ENCODE results near the gene ADRA2C. TPM values are rescaled to one million over a fixed set of nuclear protein-coding genes. Genes with fewer than 3 reads are reported as not detected.
A peak's percentile ranks its signal among the peaks of the same experiment; 100 is the strongest.

Gene ADRA2C
- total and polyA plus RNA-seq, 2 of the 13 experiments (the other 11 are each of a cell fraction or from before 2014, with no cell fraction given) = 15.4 to 69.7 TPM

- peak; percentile 33; the same call in 1 of the 2 replicates for TF ChIP-seq ZNF891 (CRISPR knock-in tag; IDR thresholded peaks at IDR 0.05)
- no peak; the same call in 1 of the 2 replicates for TF ChIP-seq GMEB1 (CRISPR knock-in tag; IDR thresholded peaks at IDR 0.05; ENCODE audit: borderline replicate concordance)
- TF ChIP-seq PREB (CRISPR knock-in tag; IDR thresholded peaks at IDR 0.05) = no peak
- peak; percentile 85 for TF ChIP-seq SAP130 (CRISPR knock-in tag; IDR thresholded peaks at IDR 0.05; ENCODE audit: low read depth)
- peak; percentile 83 for TF ChIP-seq ZNF687 (CRISPR knock-in tag; IDR thresholded peaks at IDR 0.05)
- peak; percentile 38; the same call in 1 of the 2 replicates for TF ChIP-seq MIER2 (CRISPR knock-in tag; IDR thresholded peaks at IDR 0.05)
- TF ChIP-seq, protein P1, sequence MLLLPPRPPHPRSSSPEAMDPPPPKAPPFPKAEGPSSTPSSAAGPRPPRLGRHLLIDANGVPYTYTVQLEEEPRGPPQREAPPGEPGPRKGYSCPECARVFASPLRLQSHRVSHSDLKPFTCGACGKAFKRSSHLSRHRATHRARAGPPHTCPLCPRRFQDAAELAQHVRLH (CRISPR knock-in tag; IDR thresholded peaks at IDR 0.05; ENCODE audit: borderline replicate concordance, low read depth) = 0 out of 2 replicates have a peak, but pooled peaks have one; percentile 33
- TF ChIP-seq GABPA (IDR thresholded peaks at IDR 0.05; ENCODE audit: low read depth, low read length) = no peak
- TF ChIP-seq GABPA (CRISPR knock-in tag; IDR thresholded peaks at IDR 0.05; ENCODE audit: low read depth) = peak; percentile 55; the same call in 1 of the 2 replicates
- TF ChIP-seq, protein P2, sequence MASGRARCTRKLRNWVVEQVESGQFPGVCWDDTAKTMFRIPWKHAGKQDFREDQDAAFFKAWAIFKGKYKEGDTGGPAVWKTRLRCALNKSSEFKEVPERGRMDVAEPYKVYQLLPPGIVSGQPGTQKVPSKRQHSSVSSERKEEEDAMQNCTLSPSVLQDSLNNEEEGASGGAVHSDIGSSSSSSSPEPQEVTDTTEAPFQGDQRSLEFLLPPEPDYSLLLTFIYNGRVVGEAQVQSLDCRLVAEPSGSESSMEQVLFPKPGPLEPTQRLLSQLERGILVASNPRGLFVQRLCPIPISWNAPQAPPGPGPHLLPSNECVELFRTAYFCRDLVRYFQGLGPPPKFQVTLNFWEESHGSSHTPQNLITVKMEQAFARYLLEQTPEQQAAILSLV (CRISPR knock-in tag; IDR thresholded peaks at IDR 0.05; ENCODE audit: borderline replicate concordance) = 0 out of 2 replicates have a peak, but pooled peaks have one; percentile 57
- peak; percentile 83; the same call in 1 of the 2 replicates for TF ChIP-seq MYC (CRISPR knock-in tag; IDR thresholded peaks at IDR 0.05; ENCODE audit: borderline replicate concordance)
- TF ChIP-seq DRAP1 (CRISPR knock-in tag; IDR thresholded peaks at IDR 0.05) = peak; percentile 71
- no peak; the same call in 1 of the 2 replicates for TF ChIP-seq POLR2AphosphoS5 (IDR thresholded peaks at IDR 0.05; ENCODE audit: low read depth, low read length)
- peak; percentile 30; the same call in 1 of the 2 replicates for TF ChIP-seq HOXA3 (CRISPR knock-in tag; IDR thresholded peaks at IDR 0.05)
- TF ChIP-seq DMAP1 (CRISPR knock-in tag; IDR thresholded peaks at IDR 0.05) = 0 out of 2 replicates have a peak, but pooled peaks have one; percentile 24
- TF ChIP-seq RFXANK (CRISPR knock-in tag; IDR thresholded peaks at IDR 0.05) = 0 out of 2 replicates have a peak, but pooled peaks have one; percentile 15
- 0 out of 2 replicates have a peak, but pooled peaks have one; percentile 11 for TF ChIP-seq ZNF263 (CRISPR knock-in tag; IDR thresholded peaks at IDR 0.05)
- peak; percentile 87 for TF ChIP-seq ETV5 (CRISPR knock-in tag; IDR thresholded peaks at IDR 0.05; ENCODE audit: borderline replicate concordance)
- peak; percentile 18 for TF ChIP-seq ASH2L (IDR thresholded peaks at IDR 0.05; ENCODE audit: insufficient read length, low read depth, low read length)
Observed at GRCh38 chr4:3802571-3803474, 36.6 kb downstream of the ADRA2C start (continued).

Measured in HepG2 (cell line).